PC-9 (cell line): ENCODE measurements around the gene SEMA3E. TPM values are rescaled to one million over a fixed set of nuclear protein-coding genes. Genes with fewer than 3 reads are reported as not detected.

Source experiments
- BruUV-seq: library from RNA; stranded (reverse); fragments of 400-500 nt; replicated peaks from 2 replicates; lab custom pipeline; 2021; lab: Mats Ljungman, UMichigan
- CTCF ChIA-PET: fragments of 300-600 bp; sonication (Branson Sonifier 250); formaldehyde crosslinking; loops from one replicate; lab custom pipeline; 2022; ENCODE audit warnings: antibody characterized with exemption; lab: Charles Lee
- POLR2A ChIA-PET: fragments of 300-600 bp; sonication (Branson Sonifier 250); formaldehyde crosslinking; loops from one replicate; lab custom pipeline; 2022; ENCODE audit warnings: antibody characterized with exemption; ENCODE audit not compliant: unreplicated experiment; lab: Charles Lee
- DNase-seq, 2 experiments: peaks; one replicate each; pipeline versions ENCODE4 v3.0.0 to v3.0.0-alpha.2; 2015 to 2022; ENCODE audit warnings: mixed read lengths in 1 of 2
- H2AFZ ChIP-seq: fragments of 200-600 bp; sonication (generic); 2 replicates; pipeline ENCODE4 v1.8.1; 2017; ENCODE audit warnings: antibody characterized with exemption
- H3F3A ChIP-seq: fragments of 200-600 bp; sonication (generic); 2 replicates; pipeline ENCODE4 v1.8.1; 2017; ENCODE audit warnings: antibody characterized with exemption, mild to moderate bottlenecking, low read depth; ENCODE audit not compliant: insufficient read depth
- H3K27ac ChIP-seq: fragments of 200-600 bp; sonication (generic); 2 replicates; pipeline ENCODE4 v1.6.1; 2016; ENCODE audit warnings: mixed run types
- H3K27me3 ChIP-seq: fragments of 200-600 bp; sonication (generic); 2 replicates; pipeline ENCODE4 v1.6.1; 2016; ENCODE audit warnings: low read depth, mixed run types; ENCODE audit not compliant: insufficient read depth
- H3K36me3 ChIP-seq: fragments of 200-600 bp; sonication (generic); 2 replicates; pipeline ENCODE4 v1.6.1; 2016; ENCODE audit warnings: low read depth, mixed run types
- H3K4me1 ChIP-seq: fragments of 200-600 bp; sonication (generic); replicated peaks from 2 replicates; pipeline ENCODE4 v1.6.1; 2016; ENCODE audit warnings: mixed run types; ENCODE audit not compliant: insufficient read depth
- H3K4me2 ChIP-seq: fragments of 200-600 bp; sonication (generic); 2 replicates; pipeline ENCODE4 v1.6.1; 2017; ENCODE audit warnings: mixed run types
- H3K4me3 ChIP-seq: fragments of 200-600 bp; sonication (generic); 2 replicates; pipeline ENCODE4 v1.6.1; 2016; ENCODE audit warnings: mixed run types
- H3K79me2 ChIP-seq: fragments of 200-600 bp; sonication (generic); 2 replicates; pipeline ENCODE4 v1.6.1; 2017; ENCODE audit warnings: low read depth, mixed run types
- H3K9me2 ChIP-seq: fragments of 200-600 bp; sonication (generic); 2 replicates; pipeline ENCODE4 v1.8.1; 2017; ENCODE audit warnings: mild to moderate bottlenecking; ENCODE audit not compliant: insufficient read depth
- H3K9me3 ChIP-seq: fragments of 200-600 bp; sonication (generic); 2 replicates; pipeline ENCODE4 v1.8.1; 2016; ENCODE audit warnings: low read depth; ENCODE audit not compliant: insufficient read depth
- H4K20me1 ChIP-seq: fragments of 200-600 bp; sonication (generic); 2 replicates; pipeline ENCODE4 v1.8.1; 2017; ENCODE audit not compliant: insufficient read depth
- EZH2 ChIP-seq: fragments of 200-600 bp; sonication (generic); IDR thresholded peaks from 2 replicates; pipeline ENCODE4 v1.8.0; 2017; ENCODE audit warnings: antibody characterized with exemption, low read depth
- intact Hi-C: fragments of 100-400 bp; cut with micrococcal nuclease; formaldehyde crosslinking; loops from one replicate; pipeline ENCODE4 v1.10.0; 2022; ENCODE audit not compliant: unreplicated experiment
- total RNA-seq: library from RNA; stranded (reverse); gene quantifications from 2 replicates; pipeline ENCODE4 v1.2.3, GENCODE V29; 2021
- TF ChIP-seq, protein P1 (sequence below): fragments of 200-600 bp; sonication (generic); conservative IDR thresholded peaks from 2 replicates; pipeline ENCODE4 v1.6.1; 2017; ENCODE audit warnings: mixed run types, antibody characterized with exemption, mild to moderate bottlenecking, moderate library complexity

Gene SEMA3E
- total RNA-seq, 1 experiment from 2014 or later: 2.1 TPM

DNA sequence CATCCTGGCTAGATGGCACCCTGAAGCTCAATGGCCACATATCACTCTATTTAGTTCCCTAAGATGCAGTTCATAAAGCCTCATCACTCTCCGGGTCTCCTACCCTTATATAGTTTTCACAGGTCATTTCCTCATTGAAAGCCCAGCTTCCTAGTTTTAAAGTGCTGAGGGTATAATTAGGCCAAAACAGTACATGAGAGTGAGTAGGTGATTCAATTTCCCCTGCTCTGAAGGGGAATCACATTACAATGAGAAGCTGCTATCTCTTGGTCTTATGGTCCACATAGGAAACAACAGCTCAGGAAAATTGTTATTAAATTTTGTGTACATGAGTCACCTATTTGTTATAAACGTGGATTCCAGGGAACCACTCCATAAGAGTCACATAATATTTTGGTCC is 162.0 kb downstream of the SEMA3E start:
- BruUV-seq: no TSS peak
- no peaks in the 10 kb centered on the region for H3K9me2 ChIP-seq
- H3K27me3 ChIP-seq: no peaks in the 10 kb centered on the region
- H3K4me3 ChIP-seq: no peak overlapping the region
- ChIA-PET CTCF (interaction anchor here (0.6 kb wide), 1 partner anchor 56 kb away, joined by 6 read pairs; no protein-coding TSS in a partner anchor), POLR2A (interaction anchor here (0.6 kb wide), 1 partner anchor 157 kb away, joined by 4 read pairs; no protein-coding TSS in a partner anchor)
- no peak overlapping the region for H2AFZ ChIP-seq
- no peak for DNase-seq
- H4K20me1 ChIP-seq: no peaks in the 10 kb centered on the region
- TF ChIP-seq EZH2: no peak
- TF ChIP-seq, protein P1, sequence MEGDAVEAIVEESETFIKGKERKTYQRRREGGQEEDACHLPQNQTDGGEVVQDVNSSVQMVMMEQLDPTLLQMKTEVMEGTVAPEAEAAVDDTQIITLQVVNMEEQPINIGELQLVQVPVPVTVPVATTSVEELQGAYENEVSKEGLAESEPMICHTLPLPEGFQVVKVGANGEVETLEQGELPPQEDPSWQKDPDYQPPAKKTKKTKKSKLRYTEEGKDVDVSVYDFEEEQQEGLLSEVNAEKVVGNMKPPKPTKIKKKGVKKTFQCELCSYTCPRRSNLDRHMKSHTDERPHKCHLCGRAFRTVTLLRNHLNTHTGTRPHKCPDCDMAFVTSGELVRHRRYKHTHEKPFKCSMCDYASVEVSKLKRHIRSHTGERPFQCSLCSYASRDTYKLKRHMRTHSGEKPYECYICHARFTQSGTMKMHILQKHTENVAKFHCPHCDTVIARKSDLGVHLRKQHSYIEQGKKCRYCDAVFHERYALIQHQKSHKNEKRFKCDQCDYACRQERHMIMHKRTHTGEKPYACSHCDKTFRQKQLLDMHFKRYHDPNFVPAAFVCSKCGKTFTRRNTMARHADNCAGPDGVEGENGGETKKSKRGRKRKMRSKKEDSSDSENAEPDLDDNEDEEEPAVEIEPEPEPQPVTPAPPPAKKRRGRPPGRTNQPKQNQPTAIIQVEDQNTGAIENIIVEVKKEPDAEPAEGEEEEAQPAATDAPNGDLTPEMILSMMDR: no peak
- H3K79me2 ChIP-seq: no peaks in the 10 kb centered on the region
- H3F3A ChIP-seq: no peaks in the 10 kb centered on the region
- H3K27ac ChIP-seq: no peak overlapping the region
- no peak overlapping the region for H3K4me2 ChIP-seq
- peaks cover 9% of the 10 kb centered on the region; the same call in 1 of the 2 replicates for H3K4me1 ChIP-seq
- H3K9me3 ChIP-seq: no peaks in the 10 kb centered on the region
- no peaks in the 10 kb centered on the region for H3K36me3 ChIP-seq
- intact Hi-C loops: no loop called here

DNA sequence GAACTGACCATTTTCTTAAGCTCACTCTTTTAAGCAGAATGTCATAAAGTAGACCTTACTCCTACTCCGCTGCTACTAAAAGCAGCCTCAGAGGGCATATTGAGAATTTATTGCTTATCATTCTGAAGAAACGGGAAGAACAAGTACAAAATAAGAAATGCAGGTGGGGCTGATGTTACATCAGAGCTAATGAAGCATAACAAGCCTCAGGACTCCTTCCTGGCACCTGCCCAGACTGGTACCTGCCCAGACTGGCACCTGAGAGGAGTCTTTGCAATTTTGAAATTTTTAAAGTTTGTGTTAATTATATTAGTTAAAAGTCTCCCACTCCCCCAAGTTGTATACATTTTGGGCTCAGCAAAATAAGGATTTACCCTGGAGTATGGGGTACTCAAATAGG is 162.4 kb downstream of the SEMA3E start:
- Histone ChIP-seq H3K9me3 (no peaks in the 10 kb centered on the region), H3K9me2 (no peaks in the 10 kb centered on the region), H3F3A (no peaks in the 10 kb centered on the region), H3K27me3 (no peaks in the 10 kb centered on the region), H3K79me2 (no peaks in the 10 kb centered on the region), H4K20me1 (no peaks in the 10 kb centered on the region), H3K4me1 (peaks cover 9% of the 10 kb centered on the region; the same call in 1 of the 2 replicates), H2AFZ (no peak overlapping the region), H3K4me2 (no peak overlapping the region), H3K36me3 (no peaks in the 10 kb centered on the region), H3K4me3 (no peak overlapping the region), H3K27ac (no peak overlapping the region)
- BruUV-seq: no TSS peak
- peak in 1 of 2 experiments; percentile 35 for DNase-seq
- ChIA-PET CTCF (no interaction called here), POLR2A (no interaction called here)
- intact Hi-C loops: no loop called here
- TF ChIP-seq EZH2: no peak
- TF ChIP-seq, protein P1: no peak

DNA sequence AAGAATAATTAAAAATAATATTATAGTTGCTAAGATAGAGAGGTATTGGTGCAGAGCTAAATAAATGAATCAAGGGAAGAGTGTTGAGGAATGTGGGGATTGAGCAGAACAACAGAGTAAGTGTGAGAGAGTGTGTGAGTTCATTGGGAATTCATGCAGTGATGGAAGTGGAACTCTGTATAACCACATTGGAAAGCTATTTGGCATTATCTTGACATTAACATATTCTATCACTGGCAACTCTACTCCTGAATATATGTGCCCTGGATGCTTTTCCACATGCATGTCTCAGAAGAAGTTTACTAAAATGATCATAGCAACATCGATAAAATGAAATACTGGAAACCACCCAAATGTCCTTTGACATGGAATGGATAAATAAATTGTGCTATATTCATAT is 164.1 kb downstream of the SEMA3E start:
- Histone ChIP-seq H3K4me3 (no peak overlapping the region), H3K4me2 (no peak overlapping the region), H3K9me3 (no peaks in the 10 kb centered on the region), H3K27me3 (no peaks in the 10 kb centered on the region), H3K36me3 (no peaks in the 10 kb centered on the region), H4K20me1 (no peaks in the 10 kb centered on the region), H3K9me2 (no peaks in the 10 kb centered on the region), H2AFZ (no peak overlapping the region), H3K27ac (no peak overlapping the region), H3K79me2 (no peaks in the 10 kb centered on the region), H3F3A (no peaks in the 10 kb centered on the region), H3K4me1 (peaks cover 9% of the 10 kb centered on the region; the same call in 1 of the 2 replicates)
- TF ChIP-seq EZH2: no peak
- TF ChIP-seq, protein P1: no peak
- no peak for DNase-seq
- intact Hi-C loops: no loop called here
- CTCF ChIA-PET: no interaction called here
- no TSS peak for BruUV-seq
- POLR2A ChIA-PET: no interaction called here
